CMK (cell line): ENCODE measurements around the gene RAI1.

Experiments
- DNase-seq: peaks from one replicate; pipeline ENCODE4 v3.0.0-alpha.2; 2010; ENCODE audit warnings: low read depth

The RAI1 gene

GRCh38 chr17:17749025-17749772 lies 67.9 kb downstream of the RAI1 start:
- DNase-seq: no peak

- DNase-seq: peak; percentile 45
Measured at GRCh38 chr17:17749921-17750320, 68.7 kb downstream of the RAI1 start.

GRCh38 chr17:17750881-17751280 lies 69.6 kb downstream of the RAI1 start:
- peak; percentile 91 for DNase-seq

- no peak for DNase-seq
Measured at GRCh38 chr17:17751489-17752088, 70.3 kb downstream of the RAI1 start.

- peak; percentile 94 for DNase-seq
Measured at GRCh38 chr17:17752089-17752820, 71.0 kb downstream of the RAI1 start.

GRCh38 chr17:17752821-17753321 lies 71.6 kb downstream of the RAI1 start:
- no peak for DNase-seq

GRCh38 chr17:17754719-17755686 lies 73.7 kb downstream of the RAI1 start:
- no peak for DNase-seq

- DNase-seq: no peak
Measured at GRCh38 chr17:17755715-17756114, 74.5 kb downstream of the RAI1 start.

GRCh38 chr17:17757391-17757791 lies 76.1 kb downstream of the RAI1 start:
- no peak for DNase-seq

- DNase-seq: no peak
Measured at GRCh38 chr17:17757956-17758845, 76.9 kb downstream of the RAI1 start.

- no peak for DNase-seq
Measured at GRCh38 chr17:17758941-17759563, 77.8 kb downstream of the RAI1 start.

GRCh38 chr17:17760350-17760749 lies 79.1 kb downstream of the RAI1 start:
- no peak for DNase-seq

- no peak for DNase-seq
Measured at GRCh38 chr17:17760872-17761550, 79.8 kb downstream of the RAI1 start.

GRCh38 chr17:17761894-17762743 lies 80.9 kb downstream of the RAI1 start:
- DNase-seq: no peak

- no peak for DNase-seq
Measured at GRCh38 chr17:17762744-17763105, 81.5 kb downstream of the RAI1 start.

GRCh38 chr17:17763136-17763535 lies 81.9 kb downstream of the RAI1 start:
- DNase-seq: no peak

GRCh38 chr17:17763734-17764133 lies 82.5 kb downstream of the RAI1 start:
- no peak for DNase-seq

- no peak for DNase-seq
Measured at GRCh38 chr17:17765359-17766076, 84.3 kb downstream of the RAI1 start.
